PFSK-1 (cell line): ENCODE data around the gene PLIN3.
A peak's percentile ranks its signal among the peaks of the same experiment; 100 is the strongest.

Experiments used
- FOXP2 ChIP-seq: optimal IDR thresholded peaks from 2 replicates; pipeline ENCODE3; 2011; ENCODE audit warnings: borderline replicate concordance, control low read depth, inconsistent platforms; ENCODE audit not compliant: insufficient read depth; ENCODE audit errors: extremely low read length, extremely low read depth
- POLR2AphosphoS5 ChIP-seq: IDR thresholded peaks from 2 replicates; pipeline ENCODE4 v1.6.1; 2012; ENCODE audit warnings: low read depth, mild to moderate bottlenecking, control low read depth, low read length, moderate library complexity
- SIN3A ChIP-seq: IDR thresholded peaks from 2 replicates; pipeline ENCODE4 v1.6.1; 2012; ENCODE audit warnings: mild to moderate bottlenecking, low read length, moderate library complexity, borderline replicate concordance; ENCODE audit not compliant: insufficient read depth
- TAF1 ChIP-seq: IDR thresholded peaks from 2 replicates; pipeline ENCODE4 v1.6.1; 2012; ENCODE audit warnings: low read length, control low read depth, borderline replicate concordance; ENCODE audit not compliant: insufficient read depth
- TF ChIP-seq, protein P1 (sequence below), 2 experiments: IDR thresholded peaks; 2 replicates each; pipeline versions ENCODE4 v1.6.1 to v1.8.0; 2011 to 2012; ENCODE audit warnings: low read depth in 2 of 2, low read length in 2 of 2, control low read depth in 1 of 2, inconsistent platforms in 1 of 2, mild to moderate bottlenecking in 1 of 2, moderate library complexity in 1 of 2; ENCODE audit not compliant: insufficient read depth in 1 of 2

Gene PLIN3

DNA sequence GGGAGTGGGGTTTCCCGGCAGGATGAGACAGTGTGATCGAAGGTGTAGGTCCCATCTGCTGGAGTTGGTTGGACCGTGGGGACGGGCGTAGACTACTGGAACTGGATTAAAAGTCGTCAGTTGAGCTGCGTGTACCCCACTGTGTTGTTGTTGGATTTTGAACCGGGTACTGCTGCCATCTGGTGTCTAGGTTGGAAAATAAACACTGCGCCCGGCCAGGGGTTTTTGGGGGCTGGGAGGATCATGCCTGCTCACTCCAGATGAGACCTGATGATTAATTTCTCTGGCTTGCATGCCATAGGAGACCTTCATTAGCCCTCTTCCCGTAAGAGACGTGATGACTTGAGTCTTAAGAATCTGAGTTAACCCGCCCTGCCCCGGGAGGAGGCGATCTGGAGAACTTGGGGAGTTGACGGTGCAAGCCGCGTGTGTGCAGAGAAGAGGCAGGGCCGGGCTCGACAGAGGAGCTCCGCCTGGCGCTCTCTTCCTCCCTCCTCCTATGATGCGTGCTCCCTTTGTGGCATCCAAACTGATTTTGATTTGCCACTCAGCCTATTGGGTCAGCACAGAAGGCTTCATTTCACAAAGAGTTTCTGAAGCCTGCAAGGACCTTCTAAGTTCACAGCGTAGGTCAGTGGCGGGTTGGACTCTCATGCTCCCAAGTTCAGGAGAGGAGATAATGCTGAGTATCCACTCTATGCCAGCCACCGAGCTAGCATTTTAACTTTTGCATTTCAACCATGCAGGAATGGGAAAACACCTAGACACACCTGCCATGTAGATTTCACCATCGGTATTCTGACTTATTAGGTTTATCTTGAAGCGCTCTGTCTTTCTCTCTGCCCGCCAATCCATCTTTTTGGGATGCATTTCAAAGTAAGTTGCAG is 44.6 kb upstream of the PLIN3 start:
- no peak; the same call in 1 of the 2 replicates for TF ChIP-seq POLR2AphosphoS5
- TF ChIP-seq FOXP2, result peak; percentile 33

DNA sequence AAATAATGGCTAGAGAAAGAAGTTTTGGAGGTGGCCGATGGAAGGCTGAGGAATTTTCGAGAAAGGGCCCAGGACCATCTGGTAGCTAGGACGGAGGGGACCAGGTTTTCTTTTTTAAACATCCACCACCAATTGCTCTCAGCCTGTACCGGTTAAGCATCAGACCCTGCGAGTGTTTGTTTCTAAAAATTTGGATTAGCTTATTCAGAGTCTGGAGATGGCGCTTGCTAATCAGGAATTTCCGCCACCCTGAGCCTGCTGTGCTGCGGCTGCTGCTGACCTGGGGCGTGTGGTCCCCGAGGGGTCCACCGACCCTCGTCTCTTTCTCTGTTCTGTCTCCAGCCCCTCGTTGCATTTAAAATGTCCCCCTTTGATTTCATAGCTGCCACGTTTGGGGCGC is 43.8 kb upstream of the PLIN3 start:
- TF ChIP-seq POLR2AphosphoS5 (no peak), FOXP2 (no peak), SIN3A (no peak), TAF1 (no peak)
- TF ChIP-seq, protein P1, sequence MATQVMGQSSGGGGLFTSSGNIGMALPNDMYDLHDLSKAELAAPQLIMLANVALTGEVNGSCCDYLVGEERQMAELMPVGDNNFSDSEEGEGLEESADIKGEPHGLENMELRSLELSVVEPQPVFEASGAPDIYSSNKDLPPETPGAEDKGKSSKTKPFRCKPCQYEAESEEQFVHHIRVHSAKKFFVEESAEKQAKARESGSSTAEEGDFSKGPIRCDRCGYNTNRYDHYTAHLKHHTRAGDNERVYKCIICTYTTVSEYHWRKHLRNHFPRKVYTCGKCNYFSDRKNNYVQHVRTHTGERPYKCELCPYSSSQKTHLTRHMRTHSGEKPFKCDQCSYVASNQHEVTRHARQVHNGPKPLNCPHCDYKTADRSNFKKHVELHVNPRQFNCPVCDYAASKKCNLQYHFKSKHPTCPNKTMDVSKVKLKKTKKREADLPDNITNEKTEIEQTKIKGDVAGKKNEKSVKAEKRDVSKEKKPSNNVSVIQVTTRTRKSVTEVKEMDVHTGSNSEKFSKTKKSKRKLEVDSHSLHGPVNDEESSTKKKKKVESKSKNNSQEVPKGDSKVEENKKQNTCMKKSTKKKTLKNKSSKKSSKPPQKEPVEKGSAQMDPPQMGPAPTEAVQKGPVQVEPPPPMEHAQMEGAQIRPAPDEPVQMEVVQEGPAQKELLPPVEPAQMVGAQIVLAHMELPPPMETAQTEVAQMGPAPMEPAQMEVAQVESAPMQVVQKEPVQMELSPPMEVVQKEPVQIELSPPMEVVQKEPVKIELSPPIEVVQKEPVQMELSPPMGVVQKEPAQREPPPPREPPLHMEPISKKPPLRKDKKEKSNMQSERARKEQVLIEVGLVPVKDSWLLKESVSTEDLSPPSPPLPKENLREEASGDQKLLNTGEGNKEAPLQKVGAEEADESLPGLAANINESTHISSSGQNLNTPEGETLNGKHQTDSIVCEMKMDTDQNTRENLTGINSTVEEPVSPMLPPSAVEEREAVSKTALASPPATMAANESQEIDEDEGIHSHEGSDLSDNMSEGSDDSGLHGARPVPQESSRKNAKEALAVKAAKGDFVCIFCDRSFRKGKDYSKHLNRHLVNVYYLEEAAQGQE (IDR thresholded peaks at IDR 0.05; ENCODE audit: insufficient read depth in 1 of 2, low read depth in 2 of 2, low read length in 2 of 2), result no peak

DNA sequence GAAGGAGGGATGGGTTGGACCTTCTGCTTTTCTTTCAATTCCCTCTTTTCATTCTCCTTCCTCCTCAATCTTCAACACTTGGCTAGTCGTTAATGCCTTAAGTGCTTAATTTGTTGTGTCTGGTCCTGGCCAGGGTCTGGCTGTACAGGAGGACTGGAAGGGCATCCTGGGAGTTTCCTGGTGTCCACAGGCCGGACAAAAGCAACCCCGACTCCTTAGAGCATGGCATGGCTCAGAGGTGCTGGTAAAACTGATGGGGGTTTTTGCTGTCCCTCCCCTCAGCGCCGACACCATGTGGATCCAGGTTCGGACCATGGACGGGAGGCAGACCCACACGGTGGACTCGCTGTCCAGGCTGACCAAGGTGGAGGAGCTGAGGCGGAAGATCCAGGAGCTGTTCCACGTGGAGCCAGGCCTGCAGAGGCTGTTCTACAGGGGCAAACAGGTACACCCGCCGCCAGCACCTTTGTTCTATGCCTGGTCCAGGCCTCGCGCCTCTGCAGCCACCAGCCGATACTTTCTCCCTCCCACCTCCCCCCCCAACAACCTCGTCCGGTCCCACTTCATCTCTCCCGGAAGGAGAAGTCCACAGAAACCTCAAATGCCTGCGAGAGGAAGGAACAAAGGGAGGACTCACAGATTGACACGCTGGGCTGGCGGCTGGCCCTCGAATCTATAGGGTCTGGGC is 43.3 kb upstream of the PLIN3 start:
- TF ChIP-seq POLR2AphosphoS5 (peak; percentile 69), TAF1 (peak; percentile 66; the same call in 1 of the 2 replicates), FOXP2 (no peak), SIN3A (no peak)
- TF ChIP-seq, protein P1 (IDR thresholded peaks at IDR 0.05; ENCODE audit: insufficient read depth in 1 of 2, low read depth in 2 of 2, low read length in 2 of 2), result peak in 1 of 2 experiments; percentile 44; a peak in 1 of 4 replicates

DNA sequence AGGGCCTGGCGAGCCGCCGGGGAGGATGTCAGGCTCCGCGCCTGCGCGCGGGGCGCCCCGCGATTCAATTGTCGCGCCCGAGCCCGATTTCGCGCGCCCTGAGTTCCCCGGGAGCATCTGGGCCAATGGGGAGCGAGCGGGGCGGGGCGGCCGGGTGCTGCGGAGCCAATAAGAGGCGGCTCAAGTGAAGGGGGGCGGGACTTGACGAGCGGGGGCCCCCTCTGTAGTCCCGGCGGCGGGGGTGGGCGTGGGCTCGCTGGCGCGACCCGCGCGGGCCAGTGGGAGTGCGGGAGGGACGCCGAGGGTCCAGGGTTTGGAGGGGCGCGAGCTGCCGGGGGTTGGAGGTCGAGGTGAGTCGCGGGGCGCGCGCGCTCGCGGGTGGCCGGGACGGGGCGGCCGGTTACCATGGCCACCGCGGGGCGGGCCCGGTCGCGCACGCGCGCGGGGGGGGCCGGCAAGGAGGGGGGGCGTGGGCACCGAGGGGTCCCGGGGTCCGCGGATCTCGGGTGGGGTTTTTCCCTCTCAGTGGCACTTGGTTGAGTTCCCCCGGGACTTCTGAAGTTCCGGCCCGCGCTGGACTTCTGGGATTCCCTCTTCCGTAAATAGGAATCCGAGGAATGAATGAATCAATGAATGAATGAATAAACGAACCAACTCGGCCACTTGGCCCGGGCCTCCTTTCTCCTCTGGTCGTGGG is 42.6 kb upstream of the PLIN3 start:
- TF ChIP-seq FOXP2 (no peak), TAF1 (no peak), POLR2AphosphoS5 (peak; percentile 15; the same call in 1 of the 2 replicates), SIN3A (0 out of 2 replicates have a peak, but pooled peaks have one; percentile 17)
- TF ChIP-seq, protein P1 (IDR thresholded peaks at IDR 0.05; ENCODE audit: insufficient read depth in 1 of 2, low read depth in 2 of 2, low read length in 2 of 2), result no peak

DNA sequence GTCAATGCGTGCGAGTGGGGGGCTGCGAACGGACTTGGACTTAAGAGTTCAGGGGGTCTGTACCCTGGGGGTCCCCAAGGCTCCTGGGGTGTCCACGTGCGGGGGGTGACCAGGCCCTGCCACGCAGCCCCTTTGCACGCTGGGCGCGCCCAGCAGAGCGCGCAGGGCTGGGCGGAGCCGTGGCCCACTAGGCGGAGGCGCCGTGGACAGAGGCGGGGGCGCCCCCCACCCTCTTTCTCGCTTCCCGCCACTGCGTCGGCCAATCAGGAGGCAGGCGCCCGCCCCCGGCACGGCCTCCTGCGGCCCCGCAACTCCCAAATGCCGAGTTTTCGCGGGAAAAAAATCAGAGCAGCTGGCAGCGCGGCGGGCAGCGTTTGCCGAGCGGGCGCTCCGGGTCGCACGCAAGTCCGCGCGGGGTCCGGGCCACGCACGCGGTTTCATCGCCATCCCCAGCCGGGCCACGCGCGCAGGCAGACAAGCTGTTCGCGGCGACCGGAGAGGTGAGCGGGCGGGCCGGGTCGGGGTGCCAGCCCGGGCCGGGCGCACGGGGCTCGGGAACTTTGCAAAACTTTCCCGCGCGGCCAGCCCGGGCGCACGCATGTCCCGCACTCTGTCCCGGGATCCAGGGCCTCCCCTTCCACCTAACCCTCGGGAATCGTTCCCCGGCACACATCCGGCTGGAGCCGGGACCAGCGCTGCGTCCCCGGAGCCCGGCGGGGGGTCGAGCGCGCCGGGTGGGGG is 41.9 kb upstream of the PLIN3 start, which contains the start of gene UHRF1:
Gene UHRF1 (plus strand): TSS at position 346 of the 741 bp plus-strand sequence. CDS start 1,385 bp downstream, outside the sequence.
- TF ChIP-seq TAF1, result no peak
- no peak for TF ChIP-seq FOXP2
- TF ChIP-seq POLR2AphosphoS5, result no peak
- TF ChIP-seq, protein P1 (IDR thresholded peaks at IDR 0.05; ENCODE audit: insufficient read depth in 1 of 2, low read depth in 2 of 2, low read length in 2 of 2), result no peak
- no peak for TF ChIP-seq SIN3A
